ENCODE data around the gene AP3B1. TPM values are rescaled to one million over a fixed set of nuclear protein-coding genes. Genes with fewer than 3 reads are reported as not detected.
A peak's percentile ranks its signal among the peaks of the same experiment; 100 is the strongest.

Gene AP3B1
- total RNA-seq, 6 experiments from 2014 or later: 51.8 to 66.8 (median 56.6) TPM

DNA sequence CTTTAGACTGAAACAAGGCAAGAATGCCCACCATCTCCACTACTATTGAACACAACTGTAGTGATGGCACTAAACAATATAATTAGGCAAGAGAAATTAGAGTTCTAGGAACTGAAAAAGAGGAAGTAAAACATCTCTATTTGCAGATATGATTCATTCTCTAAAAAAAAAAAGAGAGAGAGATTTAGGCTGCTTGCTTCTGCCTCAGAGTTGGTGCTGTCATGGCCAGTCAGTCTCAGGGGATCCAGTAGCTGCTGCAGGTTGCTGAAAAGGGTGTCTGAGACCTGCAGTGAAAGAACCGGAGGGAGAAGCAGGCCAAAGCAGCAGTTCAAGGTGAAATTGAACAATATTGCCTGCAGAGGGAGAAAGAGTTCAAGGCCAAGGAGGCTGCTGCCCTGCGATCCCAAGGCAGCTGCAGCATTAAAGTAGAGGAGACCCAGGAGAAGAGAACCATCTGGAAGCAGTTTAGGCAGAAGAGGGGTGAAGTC, 72.5 kb downstream of the AP3B1 start:
- TF ChIP-seq, protein P1, sequence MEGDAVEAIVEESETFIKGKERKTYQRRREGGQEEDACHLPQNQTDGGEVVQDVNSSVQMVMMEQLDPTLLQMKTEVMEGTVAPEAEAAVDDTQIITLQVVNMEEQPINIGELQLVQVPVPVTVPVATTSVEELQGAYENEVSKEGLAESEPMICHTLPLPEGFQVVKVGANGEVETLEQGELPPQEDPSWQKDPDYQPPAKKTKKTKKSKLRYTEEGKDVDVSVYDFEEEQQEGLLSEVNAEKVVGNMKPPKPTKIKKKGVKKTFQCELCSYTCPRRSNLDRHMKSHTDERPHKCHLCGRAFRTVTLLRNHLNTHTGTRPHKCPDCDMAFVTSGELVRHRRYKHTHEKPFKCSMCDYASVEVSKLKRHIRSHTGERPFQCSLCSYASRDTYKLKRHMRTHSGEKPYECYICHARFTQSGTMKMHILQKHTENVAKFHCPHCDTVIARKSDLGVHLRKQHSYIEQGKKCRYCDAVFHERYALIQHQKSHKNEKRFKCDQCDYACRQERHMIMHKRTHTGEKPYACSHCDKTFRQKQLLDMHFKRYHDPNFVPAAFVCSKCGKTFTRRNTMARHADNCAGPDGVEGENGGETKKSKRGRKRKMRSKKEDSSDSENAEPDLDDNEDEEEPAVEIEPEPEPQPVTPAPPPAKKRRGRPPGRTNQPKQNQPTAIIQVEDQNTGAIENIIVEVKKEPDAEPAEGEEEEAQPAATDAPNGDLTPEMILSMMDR (IDR thresholded peaks at IDR 0.05): peak; percentile 52
- no peak overlapping the region for H3K4me3 Mint-ChIP-seq
- H3K4me1 Mint-ChIP-seq (ENCODE audit: low read depth): peaks cover 10% of the 10 kb centered on the region
- no peaks in the 10 kb centered on the region for H3K27me3 Mint-ChIP-seq (ENCODE audit: insufficient read depth)
- H3K27ac Mint-ChIP-seq: no peak overlapping the region
- DNase-seq: peak; percentile 9
- H3K36me3 Mint-ChIP-seq (ENCODE audit: low read depth): peaks cover 36% of the 10 kb centered on the region
- peaks cover 4% of the 10 kb centered on the region; the same call in 1 of the 2 replicates for H3K9me3 Mint-ChIP-seq

DNA sequence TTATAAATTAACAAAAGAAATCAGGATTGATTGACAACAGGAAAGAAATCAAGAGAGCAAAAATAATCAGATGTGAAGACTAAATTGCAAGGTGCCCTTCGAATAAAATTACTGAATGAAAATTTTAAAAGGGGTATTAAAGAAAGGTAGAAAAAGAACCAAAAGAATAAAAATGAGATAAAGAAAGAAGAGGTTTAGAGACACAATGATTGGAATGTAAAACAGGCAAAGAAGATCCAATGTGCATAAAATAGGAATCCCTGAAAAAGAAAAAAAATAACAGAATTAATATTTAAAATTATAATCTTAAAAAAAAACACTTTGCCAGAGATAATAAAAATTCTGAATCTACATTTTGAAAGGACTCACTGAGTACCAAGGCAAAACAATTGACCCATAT, 73.0 kb downstream of the AP3B1 start:
- DNase-seq: no peak
- Mint-ChIP-seq H3K9me3 (peaks cover 4% of the 10 kb centered on the region; the same call in 1 of the 2 replicates), H3K27me3 (ENCODE audit: insufficient read depth) (no peaks in the 10 kb centered on the region), H3K27ac (no peak overlapping the region), H3K36me3 (ENCODE audit: low read depth) (peaks cover 36% of the 10 kb centered on the region), H3K4me3 (no peak overlapping the region), H3K4me1 (ENCODE audit: low read depth) (peaks cover 10% of the 10 kb centered on the region)
- TF ChIP-seq, protein P1 (IDR thresholded peaks at IDR 0.05): no peak

DNA sequence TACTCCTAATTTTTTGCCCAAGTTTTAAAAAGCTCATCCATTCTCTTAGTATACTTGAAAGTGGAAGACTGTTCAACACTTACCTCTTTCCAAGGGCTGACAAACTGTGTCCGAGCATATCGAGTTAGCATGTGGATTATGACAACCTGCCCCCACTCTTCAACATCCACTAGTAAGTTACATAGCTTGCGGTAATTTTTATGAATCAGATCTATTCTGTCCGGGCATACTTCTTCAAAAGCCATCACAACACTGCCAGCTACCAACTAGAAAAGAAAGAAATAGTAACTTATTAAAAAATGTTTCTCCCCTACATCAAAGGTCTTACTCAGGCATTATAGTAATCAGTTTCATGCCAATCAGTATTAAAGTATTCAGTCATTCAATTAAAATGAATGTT, 78.5 kb downstream of the AP3B1 start:
- H3K4me3 Mint-ChIP-seq: no peak overlapping the region
- H3K36me3 Mint-ChIP-seq (ENCODE audit: low read depth): peaks cover 9% of the 10 kb centered on the region
- no peaks in the 10 kb centered on the region for H3K27me3 Mint-ChIP-seq (ENCODE audit: insufficient read depth)
- no peaks in the 10 kb centered on the region for H3K9me3 Mint-ChIP-seq
- no peak overlapping the region for H3K27ac Mint-ChIP-seq
- TF ChIP-seq, protein P1 (IDR thresholded peaks at IDR 0.05): no peak
- DNase-seq: no peak
- H3K4me1 Mint-ChIP-seq (ENCODE audit: low read depth): no peaks in the 10 kb centered on the region

DNA sequence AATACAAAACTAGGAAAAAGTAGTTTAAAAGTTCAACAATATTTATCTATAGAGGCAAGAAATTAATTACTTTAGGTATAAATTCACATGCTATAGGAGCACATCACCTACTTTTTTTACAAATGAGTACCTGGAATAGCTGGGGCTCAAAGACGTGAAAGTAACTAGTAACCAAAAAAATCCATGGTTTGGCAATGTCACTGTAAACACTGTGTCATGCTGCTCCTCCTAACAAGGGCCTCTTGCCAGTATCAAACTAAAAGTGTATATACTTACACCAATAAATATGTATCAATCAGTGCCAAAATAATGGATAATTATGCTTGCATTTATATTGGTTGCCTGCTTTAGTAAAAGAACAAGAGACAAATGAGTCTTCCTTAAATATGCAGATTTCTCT, 78.9 kb downstream of the AP3B1 start:
- TF ChIP-seq, protein P1 (IDR thresholded peaks at IDR 0.05): no peak
- no peak for DNase-seq
- Mint-ChIP-seq H3K4me1 (ENCODE audit: low read depth) (no peaks in the 10 kb centered on the region), H3K9me3 (no peaks in the 10 kb centered on the region), H3K36me3 (ENCODE audit: low read depth) (peaks cover 5% of the 10 kb centered on the region; the same call in 1 of the 2 replicates), H3K4me3 (no peak overlapping the region), H3K27me3 (ENCODE audit: insufficient read depth) (no peaks in the 10 kb centered on the region), H3K27ac (no peak overlapping the region)

DNA sequence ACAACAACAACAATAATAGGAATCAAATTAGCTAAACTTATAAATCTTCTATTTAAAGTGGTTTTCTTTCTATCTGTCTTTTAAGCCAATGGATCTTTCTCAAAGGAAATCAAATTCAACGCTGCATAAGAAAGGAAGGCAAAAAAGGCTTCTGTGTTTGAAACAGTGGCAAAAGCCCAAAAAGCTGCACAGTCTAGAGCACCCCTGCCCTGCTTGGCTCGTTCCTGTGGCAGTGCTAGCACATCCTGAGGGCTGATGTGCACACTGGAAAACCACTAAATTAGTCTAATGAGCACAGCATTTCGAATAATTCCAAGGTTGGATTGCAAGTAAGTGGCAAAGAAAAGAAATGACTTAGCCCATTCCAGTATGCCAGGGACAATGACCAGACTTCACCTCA, 80.7 kb downstream of the AP3B1 start:
- H3K4me3 Mint-ChIP-seq: no peak overlapping the region
- no peaks in the 10 kb centered on the region; the same call in 1 of the 2 replicates for H3K36me3 Mint-ChIP-seq (ENCODE audit: low read depth)
- H3K4me1 Mint-ChIP-seq (ENCODE audit: low read depth): no peaks in the 10 kb centered on the region
- no peaks in the 10 kb centered on the region for H3K27me3 Mint-ChIP-seq (ENCODE audit: insufficient read depth)
- TF ChIP-seq, protein P1 (IDR thresholded peaks at IDR 0.05): no peak
- no peak for DNase-seq
- H3K27ac Mint-ChIP-seq: no peak overlapping the region
- H3K9me3 Mint-ChIP-seq: no peaks in the 10 kb centered on the region

DNA sequence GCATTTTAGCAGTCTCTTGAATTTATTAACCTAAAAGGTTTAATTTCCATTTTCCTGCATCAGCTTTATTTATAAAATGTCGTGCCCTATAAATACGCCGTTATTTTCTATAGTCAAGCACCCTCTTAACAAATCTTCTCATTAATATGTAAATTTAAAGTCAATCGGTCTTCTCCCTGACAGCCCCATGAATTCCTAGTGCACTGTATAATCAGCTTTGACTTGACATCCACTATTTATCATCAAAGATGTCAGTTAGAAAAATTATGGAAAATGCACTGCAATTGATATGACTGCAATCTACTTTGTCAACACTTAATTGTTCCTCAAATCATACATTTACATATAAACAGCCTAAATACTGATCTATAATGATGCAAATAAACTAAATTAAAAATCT, 83.4 kb downstream of the AP3B1 start:
- peaks cover 4% of the 10 kb centered on the region for H3K36me3 Mint-ChIP-seq (ENCODE audit: low read depth)
- H3K4me1 Mint-ChIP-seq (ENCODE audit: low read depth): no peaks in the 10 kb centered on the region
- no peak for DNase-seq
- no peaks in the 10 kb centered on the region for H3K27me3 Mint-ChIP-seq (ENCODE audit: insufficient read depth)
- TF ChIP-seq, protein P1 (IDR thresholded peaks at IDR 0.05): no peak
- no peak overlapping the region for H3K27ac Mint-ChIP-seq
- H3K9me3 Mint-ChIP-seq: no peaks in the 10 kb centered on the region
- no peak overlapping the region for H3K4me3 Mint-ChIP-seq

All from HFFc6 (cell line).